ENCODE measurements around the gene TMEM80. TPM values are rescaled to one million over a fixed set of nuclear protein-coding genes. Genes with fewer than 3 reads are reported as not detected.
A peak's percentile ranks its signal among the peaks of the same experiment; 100 is the strongest.

The TMEM80 gene
- total RNA-seq, 1 experiment from 2014 or later = 45.2 TPM

DNA sequence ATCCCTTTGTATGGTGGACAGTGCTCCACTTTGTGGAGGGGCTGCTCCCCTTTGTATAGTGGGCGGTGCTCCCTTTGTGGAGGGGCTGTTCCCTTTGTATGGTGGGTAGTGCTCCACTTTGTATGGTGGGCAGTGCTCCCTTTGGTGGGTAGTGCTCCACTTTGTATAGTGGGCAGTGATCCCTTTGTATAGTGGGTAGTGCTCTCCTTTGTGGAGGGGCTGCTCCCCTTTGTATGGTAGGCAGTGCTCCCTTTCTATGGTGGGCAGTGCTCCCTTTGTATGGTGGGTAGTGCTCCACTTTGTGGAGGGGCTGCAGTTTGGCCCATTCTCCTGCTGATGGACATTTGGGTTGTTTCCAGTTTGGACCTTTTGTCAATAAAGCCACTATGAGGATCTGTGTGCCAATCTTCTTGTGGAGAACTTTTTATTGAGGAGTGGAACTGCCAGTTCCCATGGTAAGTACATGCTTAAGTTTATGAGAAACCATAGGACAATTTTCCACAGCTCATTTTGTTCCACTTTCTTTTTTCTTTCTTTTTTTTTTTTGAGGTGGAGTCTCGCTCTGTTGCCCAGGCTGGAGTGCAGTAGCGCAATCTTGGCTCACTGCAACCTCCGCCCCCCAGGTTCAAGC is 47.1 kb downstream of the TMEM80 start:
- Histone ChIP-seq H3K9me3 (ENCODE audit: control insufficient read depth, insufficient read depth, low read depth, low read length) (no peaks in the 10 kb centered on the region), H3K4me1 (ENCODE audit: control insufficient read depth, insufficient read depth, low read length) (peaks cover 7% of the 10 kb centered on the region), H3K4me3 (ENCODE audit: low read depth in 2 of 2, low read length in 2 of 2) (no peak overlapping the region), H3K36me3 (ENCODE audit: control insufficient read depth, insufficient read depth, low read length) (no peaks in the 10 kb centered on the region), H3K27me3 (ENCODE audit: control insufficient read depth, insufficient read depth, low read length) (no peaks in the 10 kb centered on the region), H3K27ac (ENCODE audit: low read length) (no peak overlapping the region)
- ChIA-PET POLR2A (no interaction called here), CTCF (interaction anchor here (0.6 to 0.8 kb wide), 2 partner anchors 117 to 381 kb away, joined by 3 to 5 read pairs; no protein-coding TSS in a partner anchor)
- in situ Hi-C loops (cut with HindIII; ENCODE audit: low pct_unique_long_range_greater_than_20kb, low sequenced_read_pairs) (no loop called here), intact Hi-C loops (cut with micrococcal nuclease; ENCODE audit: unreplicated experiment) (no loop called here)
- DNase-seq (ENCODE audit: low read depth, low spot score) (no peak), ATAC-seq (no peak)
- TF ChIP-seq, protein P1, sequence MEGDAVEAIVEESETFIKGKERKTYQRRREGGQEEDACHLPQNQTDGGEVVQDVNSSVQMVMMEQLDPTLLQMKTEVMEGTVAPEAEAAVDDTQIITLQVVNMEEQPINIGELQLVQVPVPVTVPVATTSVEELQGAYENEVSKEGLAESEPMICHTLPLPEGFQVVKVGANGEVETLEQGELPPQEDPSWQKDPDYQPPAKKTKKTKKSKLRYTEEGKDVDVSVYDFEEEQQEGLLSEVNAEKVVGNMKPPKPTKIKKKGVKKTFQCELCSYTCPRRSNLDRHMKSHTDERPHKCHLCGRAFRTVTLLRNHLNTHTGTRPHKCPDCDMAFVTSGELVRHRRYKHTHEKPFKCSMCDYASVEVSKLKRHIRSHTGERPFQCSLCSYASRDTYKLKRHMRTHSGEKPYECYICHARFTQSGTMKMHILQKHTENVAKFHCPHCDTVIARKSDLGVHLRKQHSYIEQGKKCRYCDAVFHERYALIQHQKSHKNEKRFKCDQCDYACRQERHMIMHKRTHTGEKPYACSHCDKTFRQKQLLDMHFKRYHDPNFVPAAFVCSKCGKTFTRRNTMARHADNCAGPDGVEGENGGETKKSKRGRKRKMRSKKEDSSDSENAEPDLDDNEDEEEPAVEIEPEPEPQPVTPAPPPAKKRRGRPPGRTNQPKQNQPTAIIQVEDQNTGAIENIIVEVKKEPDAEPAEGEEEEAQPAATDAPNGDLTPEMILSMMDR (IDR thresholded peaks at IDR 0.05) = no peak
- TF ChIP-seq TCF7L2 (IDR thresholded peaks at IDR 0.05; ENCODE audit: low read depth, low read length) = no peak
- TF ChIP-seq POLR2AphosphoS5 (IDR thresholded peaks at IDR 0.05; ENCODE audit: low read depth, low read length) = no peak
- no peak for TF ChIP-seq SIN3A (IDR thresholded peaks at IDR 0.05; ENCODE audit: borderline replicate concordance, insufficient read depth, low read depth, low read length)
- TF ChIP-seq, protein P2, sequence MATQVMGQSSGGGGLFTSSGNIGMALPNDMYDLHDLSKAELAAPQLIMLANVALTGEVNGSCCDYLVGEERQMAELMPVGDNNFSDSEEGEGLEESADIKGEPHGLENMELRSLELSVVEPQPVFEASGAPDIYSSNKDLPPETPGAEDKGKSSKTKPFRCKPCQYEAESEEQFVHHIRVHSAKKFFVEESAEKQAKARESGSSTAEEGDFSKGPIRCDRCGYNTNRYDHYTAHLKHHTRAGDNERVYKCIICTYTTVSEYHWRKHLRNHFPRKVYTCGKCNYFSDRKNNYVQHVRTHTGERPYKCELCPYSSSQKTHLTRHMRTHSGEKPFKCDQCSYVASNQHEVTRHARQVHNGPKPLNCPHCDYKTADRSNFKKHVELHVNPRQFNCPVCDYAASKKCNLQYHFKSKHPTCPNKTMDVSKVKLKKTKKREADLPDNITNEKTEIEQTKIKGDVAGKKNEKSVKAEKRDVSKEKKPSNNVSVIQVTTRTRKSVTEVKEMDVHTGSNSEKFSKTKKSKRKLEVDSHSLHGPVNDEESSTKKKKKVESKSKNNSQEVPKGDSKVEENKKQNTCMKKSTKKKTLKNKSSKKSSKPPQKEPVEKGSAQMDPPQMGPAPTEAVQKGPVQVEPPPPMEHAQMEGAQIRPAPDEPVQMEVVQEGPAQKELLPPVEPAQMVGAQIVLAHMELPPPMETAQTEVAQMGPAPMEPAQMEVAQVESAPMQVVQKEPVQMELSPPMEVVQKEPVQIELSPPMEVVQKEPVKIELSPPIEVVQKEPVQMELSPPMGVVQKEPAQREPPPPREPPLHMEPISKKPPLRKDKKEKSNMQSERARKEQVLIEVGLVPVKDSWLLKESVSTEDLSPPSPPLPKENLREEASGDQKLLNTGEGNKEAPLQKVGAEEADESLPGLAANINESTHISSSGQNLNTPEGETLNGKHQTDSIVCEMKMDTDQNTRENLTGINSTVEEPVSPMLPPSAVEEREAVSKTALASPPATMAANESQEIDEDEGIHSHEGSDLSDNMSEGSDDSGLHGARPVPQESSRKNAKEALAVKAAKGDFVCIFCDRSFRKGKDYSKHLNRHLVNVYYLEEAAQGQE (IDR thresholded peaks at IDR 0.05; ENCODE audit: insufficient read depth in 1 of 2, low read depth in 2 of 2, low read length in 1 of 2) = no peak
- no TSS peak for BruUV-seq (replicated peaks)

DNA sequence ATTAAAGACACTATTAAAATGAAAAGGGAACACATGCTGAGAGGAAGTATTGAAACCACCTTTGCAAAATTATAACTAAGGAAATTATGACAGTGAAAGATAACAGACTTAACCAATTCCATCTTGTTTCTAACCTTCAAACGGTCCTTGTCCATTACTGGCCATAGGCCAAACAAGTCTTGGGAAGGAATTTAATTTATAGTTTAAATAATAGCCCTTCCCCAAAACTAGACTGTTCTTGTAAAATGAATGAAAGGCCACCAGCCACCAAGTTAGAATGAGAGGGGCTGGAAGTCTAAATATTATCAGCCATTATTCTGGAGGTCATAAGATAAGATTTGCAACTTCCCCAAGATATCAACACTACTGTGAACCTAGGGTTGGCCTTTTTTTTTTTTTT is 49.8 kb downstream of the TMEM80 start:
- Histone ChIP-seq H3K4me3 (ENCODE audit: low read depth in 2 of 2, low read length in 2 of 2) (no peak overlapping the region), H3K36me3 (ENCODE audit: control insufficient read depth, insufficient read depth, low read length) (no peaks in the 10 kb centered on the region), H3K9me3 (ENCODE audit: control insufficient read depth, insufficient read depth, low read depth, low read length) (no peaks in the 10 kb centered on the region), H3K27ac (ENCODE audit: low read length) (no peak overlapping the region), H3K4me1 (ENCODE audit: control insufficient read depth, insufficient read depth, low read length) (peaks cover 20% of the 10 kb centered on the region), H3K27me3 (ENCODE audit: control insufficient read depth, insufficient read depth, low read length) (no peaks in the 10 kb centered on the region)
- no peak for DNase-seq (ENCODE audit: low read depth, low spot score)
- POLR2A ChIA-PET = interaction anchor here (0.6 kb wide), 1 partner anchor 169 kb away, joined by 5 read pairs; the partner anchor contains the start of gene PHRF1
- ATAC-seq = no peak
- in situ Hi-C loops (cut with HindIII; ENCODE audit: low pct_unique_long_range_greater_than_20kb, low sequenced_read_pairs) (no loop called here), intact Hi-C loops (cut with micrococcal nuclease; ENCODE audit: unreplicated experiment) (no loop called here)
- TSS peak; percentile 74 for BruUV-seq (replicated peaks)
- CTCF ChIA-PET = interaction anchor here (0.7 kb wide), 4 partner anchors 17 to 29 kb away, joined by 3 to 6 read pairs (median 4); no protein-coding TSS in a partner anchor
- TF ChIP-seq SIN3A (IDR thresholded peaks at IDR 0.05; ENCODE audit: borderline replicate concordance, insufficient read depth, low read depth, low read length) (no peak), POLR2AphosphoS5 (IDR thresholded peaks at IDR 0.05; ENCODE audit: low read depth, low read length) (no peak), TCF7L2 (IDR thresholded peaks at IDR 0.05; ENCODE audit: low read depth, low read length) (no peak)
- TF ChIP-seq, protein P2 (IDR thresholded peaks at IDR 0.05; ENCODE audit: insufficient read depth in 1 of 2, low read depth in 2 of 2, low read length in 1 of 2) = no peak
- TF ChIP-seq, protein P1 (IDR thresholded peaks at IDR 0.05) = no peak
